ENCODE data around the gene MICAL2.

GRCh38 chr11:12167061-12168000 lies 56.9 kb downstream of the MICAL2 start:
- TF ChIP-seq, protein P1, sequence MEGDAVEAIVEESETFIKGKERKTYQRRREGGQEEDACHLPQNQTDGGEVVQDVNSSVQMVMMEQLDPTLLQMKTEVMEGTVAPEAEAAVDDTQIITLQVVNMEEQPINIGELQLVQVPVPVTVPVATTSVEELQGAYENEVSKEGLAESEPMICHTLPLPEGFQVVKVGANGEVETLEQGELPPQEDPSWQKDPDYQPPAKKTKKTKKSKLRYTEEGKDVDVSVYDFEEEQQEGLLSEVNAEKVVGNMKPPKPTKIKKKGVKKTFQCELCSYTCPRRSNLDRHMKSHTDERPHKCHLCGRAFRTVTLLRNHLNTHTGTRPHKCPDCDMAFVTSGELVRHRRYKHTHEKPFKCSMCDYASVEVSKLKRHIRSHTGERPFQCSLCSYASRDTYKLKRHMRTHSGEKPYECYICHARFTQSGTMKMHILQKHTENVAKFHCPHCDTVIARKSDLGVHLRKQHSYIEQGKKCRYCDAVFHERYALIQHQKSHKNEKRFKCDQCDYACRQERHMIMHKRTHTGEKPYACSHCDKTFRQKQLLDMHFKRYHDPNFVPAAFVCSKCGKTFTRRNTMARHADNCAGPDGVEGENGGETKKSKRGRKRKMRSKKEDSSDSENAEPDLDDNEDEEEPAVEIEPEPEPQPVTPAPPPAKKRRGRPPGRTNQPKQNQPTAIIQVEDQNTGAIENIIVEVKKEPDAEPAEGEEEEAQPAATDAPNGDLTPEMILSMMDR (IDR thresholded peaks at IDR 0.05; ENCODE audit: low read depth, low read length): no peak
- no peak for TF ChIP-seq EZH2phosphoT487 (IDR thresholded peaks at IDR 0.05; ENCODE audit: low read depth)
